Measurements from ENCODE around the gene ACVR1C.

Gene ACVR1C

GRCh38 chr2:157628477-157629415 lies at the start of gene ACVR1C:
ACVR1C (minus strand) TSS chr2:157628864; CDS start chr2:157628644, 220 bp downstream.
- Mint-ChIP-seq H3K9me3 (ENCODE audit: low read depth) (no peaks in the 10 kb centered on the region), H3K4me1 (ENCODE audit: low read depth) (peaks cover 39% of the 10 kb centered on the region), H3K27me3 (no peaks in the 10 kb centered on the region), H3K36me3 (no peaks in the 10 kb centered on the region), H3K4me3 (peak within 1 kb of the TSS; percentile 93), H3K27ac (peak within 1 kb of the TSS; percentile 64)

- no peaks in the 10 kb centered on the region for H3K9me3 Mint-ChIP-seq (ENCODE audit: low read depth)
- no peaks in the 10 kb centered on the region for H3K4me1 Mint-ChIP-seq (ENCODE audit: low read depth)
- H3K27ac Mint-ChIP-seq: no peak overlapping the region
- peaks cover 3% of the 10 kb centered on the region for H3K27me3 Mint-ChIP-seq
- H3K4me3 Mint-ChIP-seq: no peak overlapping the region
- no peaks in the 10 kb centered on the region for H3K36me3 Mint-ChIP-seq
Observed at GRCh38 chr2:157677941-157678340, 49.3 kb upstream of the ACVR1C start.

- Mint-ChIP-seq H3K27ac (no peak overlapping the region), H3K27me3 (no peaks in the 10 kb centered on the region), H3K36me3 (peaks cover 3% of the 10 kb centered on the region), H3K4me3 (no peak overlapping the region), H3K4me1 (ENCODE audit: low read depth) (no peaks in the 10 kb centered on the region), H3K9me3 (ENCODE audit: low read depth) (no peaks in the 10 kb centered on the region)
Observed at GRCh38 chr2:157672129-157672528, 43.5 kb upstream of the ACVR1C start.

- Mint-ChIP-seq H3K27ac (no peak overlapping the region), H3K9me3 (ENCODE audit: low read depth) (peaks cover 4% of the 10 kb centered on the region), H3K4me3 (no peak overlapping the region), H3K27me3 (no peaks in the 10 kb centered on the region), H3K36me3 (no peaks in the 10 kb centered on the region), H3K4me1 (ENCODE audit: low read depth) (no peaks in the 10 kb centered on the region)
Observed at GRCh38 chr2:157662401-157662800, 33.7 kb upstream of the ACVR1C start.

- H3K27ac Mint-ChIP-seq: no peak overlapping the region
- peaks cover 4% of the 10 kb centered on the region for H3K9me3 Mint-ChIP-seq (ENCODE audit: low read depth)
- no peaks in the 10 kb centered on the region for H3K36me3 Mint-ChIP-seq
Observed at GRCh38 chr2:157661776-157662175, 33.1 kb upstream of the ACVR1C start.

GRCh38 chr2:157657858-157658257 lies 29.2 kb upstream of the ACVR1C start:
- Mint-ChIP-seq H3K4me1 (ENCODE audit: low read depth) (no peaks in the 10 kb centered on the region), H3K36me3 (no peaks in the 10 kb centered on the region), H3K27ac (no peak overlapping the region), H3K4me3 (no peak overlapping the region), H3K9me3 (ENCODE audit: low read depth) (no peaks in the 10 kb centered on the region), H3K27me3 (no peaks in the 10 kb centered on the region)

More at GRCh38 chr2:157661776-157662175, 33.1 kb upstream of the ACVR1C start:
- Mint-ChIP-seq H3K4me1 (ENCODE audit: low read depth) (no peaks in the 10 kb centered on the region), H3K4me3 (no peak overlapping the region), H3K27me3 (no peaks in the 10 kb centered on the region)

- no peaks in the 10 kb centered on the region for H3K9me3 Mint-ChIP-seq (ENCODE audit: low read depth)
- H3K36me3 Mint-ChIP-seq: no peaks in the 10 kb centered on the region
- H3K4me3 Mint-ChIP-seq: no peak overlapping the region
- no peaks in the 10 kb centered on the region for H3K4me1 Mint-ChIP-seq (ENCODE audit: low read depth)
- no peak overlapping the region for H3K27ac Mint-ChIP-seq
- no peaks in the 10 kb centered on the region for H3K27me3 Mint-ChIP-seq
Observed at GRCh38 chr2:157657101-157657500, 28.4 kb upstream of the ACVR1C start.

GRCh38 chr2:157644776-157645175 lies 16.1 kb upstream of the ACVR1C start:
- no peaks in the 10 kb centered on the region for H3K27me3 Mint-ChIP-seq
- no peaks in the 10 kb centered on the region for H3K36me3 Mint-ChIP-seq
- H3K4me3 Mint-ChIP-seq: no peak overlapping the region
- H3K9me3 Mint-ChIP-seq (ENCODE audit: low read depth): no peaks in the 10 kb centered on the region
- H3K27ac Mint-ChIP-seq: no peak overlapping the region
- H3K4me1 Mint-ChIP-seq (ENCODE audit: low read depth): no peaks in the 10 kb centered on the region

- Mint-ChIP-seq H3K9me3 (ENCODE audit: low read depth) (no peaks in the 10 kb centered on the region), H3K4me1 (ENCODE audit: low read depth) (peaks cover 16% of the 10 kb centered on the region), H3K27ac (no peak overlapping the region), H3K4me3 (no peak overlapping the region), H3K36me3 (peaks cover 2% of the 10 kb centered on the region), H3K27me3 (peaks cover 4% of the 10 kb centered on the region)
Observed at GRCh38 chr2:157631861-157632260, 3.2 kb upstream of the ACVR1C start.

GRCh38 chr2:157627594-157628476 lies 829 bp downstream of the ACVR1C start:
- H3K9me3 Mint-ChIP-seq (ENCODE audit: low read depth): peaks cover 5% of the 10 kb centered on the region
- peaks cover 4% of the 10 kb centered on the region for H3K36me3 Mint-ChIP-seq
- H3K27me3 Mint-ChIP-seq: no peaks in the 10 kb centered on the region
- H3K27ac Mint-ChIP-seq: peak overlapping the region; percentile 64
- H3K4me1 Mint-ChIP-seq (ENCODE audit: low read depth): peaks cover 39% of the 10 kb centered on the region
- peak overlapping the region; percentile 93 for H3K4me3 Mint-ChIP-seq

- Mint-ChIP-seq H3K4me1 (ENCODE audit: low read depth) (peaks cover 39% of the 10 kb centered on the region), H3K4me3 (peak overlapping the region; percentile 52), H3K9me3 (ENCODE audit: low read depth) (peaks cover 5% of the 10 kb centered on the region), H3K36me3 (peaks cover 11% of the 10 kb centered on the region), H3K27me3 (no peaks in the 10 kb centered on the region), H3K27ac (no peak overlapping the region)
Observed at GRCh38 chr2:157625296-157625695, 3.4 kb downstream of the ACVR1C start.

GRCh38 chr2:157620956-157621355 lies 7.7 kb downstream of the ACVR1C start:
- Mint-ChIP-seq H3K9me3 (ENCODE audit: low read depth) (peaks cover 5% of the 10 kb centered on the region), H3K27ac (no peak overlapping the region), H3K36me3 (peaks cover 11% of the 10 kb centered on the region), H3K4me3 (no peak overlapping the region), H3K4me1 (ENCODE audit: low read depth) (peaks cover 17% of the 10 kb centered on the region), H3K27me3 (peaks cover 6% of the 10 kb centered on the region)

- Mint-ChIP-seq H3K36me3 (peaks cover 5% of the 10 kb centered on the region), H3K27me3 (peaks cover 3% of the 10 kb centered on the region), H3K27ac (no peak overlapping the region), H3K9me3 (ENCODE audit: low read depth) (no peaks in the 10 kb centered on the region), H3K4me1 (ENCODE audit: low read depth) (no peaks in the 10 kb centered on the region), H3K4me3 (no peak overlapping the region)
Observed at GRCh38 chr2:157611726-157612125, 16.9 kb downstream of the ACVR1C start.

- Mint-ChIP-seq H3K4me3 (no peak overlapping the region), H3K36me3 (peaks cover 5% of the 10 kb centered on the region), H3K27me3 (peaks cover 1% of the 10 kb centered on the region), H3K4me1 (ENCODE audit: low read depth) (no peaks in the 10 kb centered on the region), H3K27ac (no peak overlapping the region), H3K9me3 (ENCODE audit: low read depth) (no peaks in the 10 kb centered on the region)
Observed at GRCh38 chr2:157611110-157611509, 17.6 kb downstream of the ACVR1C start.

GRCh38 chr2:157606534-157606933 lies 22.1 kb downstream of the ACVR1C start:
- Mint-ChIP-seq H3K27ac (no peak overlapping the region), H3K4me3 (no peak overlapping the region), H3K36me3 (peaks cover 3% of the 10 kb centered on the region), H3K9me3 (ENCODE audit: low read depth) (no peaks in the 10 kb centered on the region), H3K4me1 (ENCODE audit: low read depth) (no peaks in the 10 kb centered on the region), H3K27me3 (no peaks in the 10 kb centered on the region)
